Measurements from ENCODE around the gene PCDH9.

GRCh38 chr13:67193979-67194378 is 36.2 kb downstream of the PCDH9 start:
- TF ChIP-seq CTCF (IDR thresholded peaks at IDR 0.05) (no peak), POLR2A (IDR thresholded peaks at IDR 0.05) (no peak)

Data from Peyer's patch (tissue), 4 donors.